Fibroblast of villous mesenchyme (primary cell): ENCODE results near the gene SQOR. TPM values are rescaled to one million over a fixed set of nuclear protein-coding genes. Genes with fewer than 3 reads are reported as not detected.
A peak's percentile ranks its signal among the peaks of the same experiment; 100 is the strongest.

Source experiments
- DNase-seq: peaks from one replicate; pipeline ENCODE4 v3.0.0-alpha.2; 2010; ENCODE audit warnings: low read depth
- H3K4me3 ChIP-seq: 2 replicates; pipeline ENCODE4 v1.5.1; 2011; ENCODE audit warnings: low read depth, mild to moderate bottlenecking, low read length
- total RNA-seq: library from RNA; depleted of rRNA; stranded (reverse); fragments of >200 nt; gene quantifications from 2 replicates; pipeline ENCODE4 v1.2.3, GENCODE V29; 2012
- TF ChIP-seq, protein P1 (sequence below): IDR thresholded peaks from 2 replicates; pipeline ENCODE4 v1.5.1; 2012; ENCODE audit warnings: low read depth, mild to moderate bottlenecking, low read length; ENCODE audit not compliant: insufficient read depth

SQOR gene
- total RNA-seq, 1 donor = 81.6 TPM

GRCh38 chr15:45640616-45641015, 5.8 kb downstream of the SQOR start:
- TF ChIP-seq, protein P1, sequence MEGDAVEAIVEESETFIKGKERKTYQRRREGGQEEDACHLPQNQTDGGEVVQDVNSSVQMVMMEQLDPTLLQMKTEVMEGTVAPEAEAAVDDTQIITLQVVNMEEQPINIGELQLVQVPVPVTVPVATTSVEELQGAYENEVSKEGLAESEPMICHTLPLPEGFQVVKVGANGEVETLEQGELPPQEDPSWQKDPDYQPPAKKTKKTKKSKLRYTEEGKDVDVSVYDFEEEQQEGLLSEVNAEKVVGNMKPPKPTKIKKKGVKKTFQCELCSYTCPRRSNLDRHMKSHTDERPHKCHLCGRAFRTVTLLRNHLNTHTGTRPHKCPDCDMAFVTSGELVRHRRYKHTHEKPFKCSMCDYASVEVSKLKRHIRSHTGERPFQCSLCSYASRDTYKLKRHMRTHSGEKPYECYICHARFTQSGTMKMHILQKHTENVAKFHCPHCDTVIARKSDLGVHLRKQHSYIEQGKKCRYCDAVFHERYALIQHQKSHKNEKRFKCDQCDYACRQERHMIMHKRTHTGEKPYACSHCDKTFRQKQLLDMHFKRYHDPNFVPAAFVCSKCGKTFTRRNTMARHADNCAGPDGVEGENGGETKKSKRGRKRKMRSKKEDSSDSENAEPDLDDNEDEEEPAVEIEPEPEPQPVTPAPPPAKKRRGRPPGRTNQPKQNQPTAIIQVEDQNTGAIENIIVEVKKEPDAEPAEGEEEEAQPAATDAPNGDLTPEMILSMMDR = no peak
- H3K4me3 ChIP-seq = no peak overlapping the region
- peak; percentile 83 for DNase-seq

GRCh38 chr15:45641374-45641781, 6.5 kb downstream of the SQOR start:
- TF ChIP-seq, protein P1 = peak; percentile 21
- H3K4me3 ChIP-seq = no peak overlapping the region
- peak; percentile 97 for DNase-seq

- no peak overlapping the region for H3K4me3 ChIP-seq
- DNase-seq = peak; percentile 76
- TF ChIP-seq, protein P1 = no peak
These were observed 7.4 kb downstream of the SQOR start for GRCh38 chr15:45641999-45642932.

- no peak for DNase-seq
- TF ChIP-seq, protein P1 = no peak
- H3K4me3 ChIP-seq = no peak overlapping the region
These were observed 9.6 kb downstream of the SQOR start for GRCh38 chr15:45644437-45644836.

- H3K4me3 ChIP-seq = no peak overlapping the region
- peak; percentile 83 for DNase-seq
- TF ChIP-seq, protein P1 = no peak
These were observed 10.5 kb downstream of the SQOR start for GRCh38 chr15:45645026-45645980.

GRCh38 chr15:45646220-45646619, 11.4 kb downstream of the SQOR start:
- no peak overlapping the region for H3K4me3 ChIP-seq
- TF ChIP-seq, protein P1 = no peak
- DNase-seq = no peak
